Activated naive CD4-positive, alpha-beta T cell treated with Interleukin-2 at 50 U/mL for 16 hours (primary cell): ENCODE measurements around the gene MTMR1.

Experiments
- DNase-seq: peaks from one replicate; pipeline ENCODE4 v3.0.0-alpha.2; 2020

The MTMR1 gene

GRCh38 chrX:150763810-150764209 lies 70.6 kb downstream of the MTMR1 start:
- no peak for DNase-seq

- no peak for DNase-seq
Observed at GRCh38 chrX:150765237-150765636, 72.0 kb downstream of the MTMR1 start.

- no peak for DNase-seq
Observed at GRCh38 chrX:150765782-150766350, 72.7 kb downstream of the MTMR1 start.

GRCh38 chrX:150766351-150767044 lies 73.3 kb downstream of the MTMR1 start:
- DNase-seq: no peak

- no peak for DNase-seq
Observed at GRCh38 chrX:150767045-150767395, 73.8 kb downstream of the MTMR1 start.

GRCh38 chrX:150767475-150768131 lies 74.4 kb downstream of the MTMR1 start:
- peak; percentile 13 for DNase-seq

GRCh38 chrX:150768132-150768485 lies 74.9 kb downstream of the MTMR1 start:
- DNase-seq: no peak

GRCh38 chrX:150768580-150769190 lies 75.5 kb downstream of the MTMR1 start:
- no peak for DNase-seq

- DNase-seq: no peak
Observed at GRCh38 chrX:150769408-150769807, 76.2 kb downstream of the MTMR1 start.

- no peak for DNase-seq
Observed at GRCh38 chrX:150770623-150771022, 77.4 kb downstream of the MTMR1 start.

GRCh38 chrX:150771116-150771515 lies 77.9 kb downstream of the MTMR1 start:
- no peak for DNase-seq

- peak; percentile 79 for DNase-seq
Observed at GRCh38 chrX:150772150-150772970, 79.2 kb downstream of the MTMR1 start.

- no peak for DNase-seq
Observed at GRCh38 chrX:150773117-150773516, 79.9 kb downstream of the MTMR1 start.

- DNase-seq: no peak
Observed at GRCh38 chrX:150773634-150774033, 80.4 kb downstream of the MTMR1 start.

- DNase-seq: no peak
Observed at GRCh38 chrX:150774798-150775568, 81.8 kb downstream of the MTMR1 start.

- no peak for DNase-seq
Observed at GRCh38 chrX:150775569-150776350, 82.6 kb downstream of the MTMR1 start.

- no peak for DNase-seq
Observed at GRCh38 chrX:150777328-150777992, 84.3 kb downstream of the MTMR1 start.

- no peak for DNase-seq
Observed at GRCh38 chrX:150779385-150779784, 86.2 kb downstream of the MTMR1 start.

GRCh38 chrX:150781677-150782076 lies 88.5 kb downstream of the MTMR1 start:
- DNase-seq: no peak

- DNase-seq: no peak
Observed at GRCh38 chrX:150790021-150790420, 96.8 kb downstream of the MTMR1 start.

- no peak for DNase-seq
Observed at GRCh38 chrX:150792949-150793527, 99.8 kb downstream of the MTMR1 start.
